Heart right ventricle (tissue), 16 donors: Measurements from ENCODE around the gene PDE4DIP. TPM values are rescaled to one million over a fixed set of nuclear protein-coding genes. Genes with fewer than 3 reads are reported as not detected.
"Not testable (repeated sequence)": the region's sequence is repeated elsewhere in the genome, so short reads cannot be mapped to it uniquely, and the experiment has no call there.

Experiments
- ATAC-seq, 8 donors: fragments of 200-7000 bp; cut with Tn5 transposase; one replicate each; pipeline ENCODE4 v1.9.1; 2020; ENCODE audit warnings: mild to moderate bottlenecking in 8 of 8, moderate library complexity in 8 of 8, moderate number of reproducible peaks in 1 of 8
- DNase-seq, 2 donors: peaks; one replicate each; pipeline ENCODE4 v3.0.0-alpha.2; 2020
- H3K27ac ChIP-seq, 10 donors: fragments of 200-600 bp; sonication (generic) in 2 of 10; one replicate each; pipeline versions ENCODE4 v1.5.0 to v1.8.0; 2020 to 2022; ENCODE audit warnings: mild to moderate bottlenecking in 3 of 10
- H3K27me3 ChIP-seq, 7 donors: fragments of 200-600 bp; one replicate each; pipeline ENCODE4 v1.8.0; 2021 to 2022; ENCODE audit warnings: mild to moderate bottlenecking in 2 of 7
- H3K36me3 ChIP-seq, 9 donors: fragments of 200-600 bp; sonication (generic) in 1 of 9; one replicate each; pipeline versions ENCODE4 v1.5.0 to v1.8.0; 2020 to 2022; ENCODE audit warnings: mild to moderate bottlenecking in 2 of 9
- H3K4me1 ChIP-seq, 9 donors: fragments of 200-600 bp; sonication (generic) in 1 of 9; one replicate each; pipeline versions ENCODE4 v1.5.0 to v1.8.0; 2020 to 2022; ENCODE audit warnings: mild to moderate bottlenecking in 4 of 9
- H3K4me3 ChIP-seq, 10 donors: fragments of 200-600 bp; sonication (generic) in 2 of 10; one replicate each; pipeline versions ENCODE4 v1.5.0 to v1.8.0; 2020 to 2022; ENCODE audit warnings: mild to moderate bottlenecking in 7 of 10, moderate library complexity in 2 of 10
- H3K9me3 ChIP-seq, 11 donors: fragments of 200-600 bp in 10 of 11; sonication (generic) in 2 of 11; one replicate each; pipeline versions ENCODE4 v1.5.0 to v1.8.0; 2013 to 2022; ENCODE audit warnings: mild to moderate bottlenecking in 2 of 11, control low read depth in 1 of 11, moderate library complexity in 1 of 11
- WGBS, 2 donors: extraction: QIAGEN DNeasy Blood & Tissue Kit; methylation state at CpG; one replicate each; pipeline ENCODE4 v1.1.7; 2013; ENCODE audit warnings: inconsistent platforms in 1 of 2; 5-methylcytosine and 5-hydroxymethylcytosine counted together
- intact Hi-C, 10 donors: fragments of 100-400 bp; cut with DNase I; formaldehyde crosslinking; loops; one replicate each; pipeline versions ENCODE4 v1.11.1 to v1.14.2; 2022
- polyA plus RNA-seq, 2 donors: library from polyadenylated mRNA; stranded (reverse); fragments of 200-250 nt; gene quantifications; one replicate each; pipeline ENCODE4 v1.2.3, GENCODE V29; 2013
- total RNA-seq, 10 donors: library from RNA; stranded (reverse); fragmentation: NEBNext Ultra II Directional in 3 of 10; extraction: Animal tissue kit (Norgen Biotek cat#: 25700) in 3 of 10; gene quantifications; one replicate each; pipeline versions ENCODE4 v1.2.1 to v1.2.4, GENCODE V29; 2021 to 2023
- donor health status: Arrhythmogenic right ventricular cardiomyopathy.
- donor health status: ischemic (EF 13 %, LVEDD 7.1; RV severe dilation, severe dysfunction).
- donor health status: healthy with polysubstance abuse.
- donor health status: DM: no; HTN: yes; CAD: no.
- donor health status: DM: no; HTN: no; CAD: no.
- donor health status: ischemic (EF 25% LVEDD 6.9; RV normal size, moderate dysfunction).
- donor health status: ischemic (EF 25% LVEDD 5.7; RV mildly dilated, moderate dysfunction).
- donor health status: healthy.
- donor health status: DM: yes; HTN: yes; CAD: no.
- donor health status: Ischemic cardiomyopathy.
- donor health status: ischemic (EF 35%, LVEDD 5.7; RV mildly dilated, moderate dysfunction).
- donor health status: nonischemic (EF 11% LVEDD 7.7; RV severe dilation, severe dysfunction).
- donor health status: DM: yes; HTN: yes; CAD: no.
- donor health status: PGD.
- donor health status: ischemic (EF 29% LVEDD 5.4; RV normal size, mild dysfunction).
- donor health status: nonischemic (EF 23%, LVEDD 6.1; RV moderate dilation, normal function).

The PDE4DIP gene
- total and polyA plus RNA-seq, 12 donors, result 479 to 2,957 (median 2,581) TPM

DNA sequence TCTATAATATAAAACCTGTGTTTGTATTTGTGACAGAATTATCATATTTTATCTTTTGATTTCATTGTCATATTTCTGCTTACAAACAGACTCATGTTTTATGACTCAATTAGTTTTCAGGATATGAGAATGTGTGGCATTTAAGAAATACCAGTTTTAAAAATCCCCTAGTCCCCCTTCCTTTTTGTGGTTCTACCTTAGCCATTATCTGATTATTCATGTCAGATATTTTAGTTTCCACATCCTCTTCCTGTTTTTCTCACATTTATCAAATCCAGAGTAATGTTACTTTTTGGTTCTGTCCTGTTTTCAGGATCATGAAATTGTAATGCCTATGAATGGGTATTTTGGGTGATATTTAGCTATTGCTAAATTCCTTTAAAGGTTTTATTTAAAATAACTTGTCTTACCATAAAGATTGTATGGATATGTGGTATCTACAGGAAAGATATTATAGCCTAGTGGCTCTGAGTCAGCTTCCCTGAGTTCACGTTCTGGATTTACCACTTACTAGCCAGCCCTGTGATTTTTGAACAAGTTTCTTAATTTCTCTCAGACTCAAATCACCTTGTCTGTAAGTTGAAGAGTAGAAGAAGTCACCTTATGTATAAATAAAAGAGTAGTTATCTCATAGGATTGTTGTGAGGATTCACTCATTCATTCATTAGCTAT lies 131.8 kb downstream of the PDE4DIP start:
- H3K27ac ChIP-seq, DNase-seq, H3K4me1 ChIP-seq, H3K4me3 ChIP-seq, ATAC-seq, H3K27me3 ChIP-seq, intact Hi-C loops, H3K9me3 ChIP-seq: not testable (repeated sequence)
- WGBS, 2 donors, result 62 to 70% methylated on average over 1 of the region's 1 CpG
- H3K36me3 ChIP-seq, result peaks cover 0 to 54% (median 33%) of the 10 kb centered on the region in 9 donors

DNA sequence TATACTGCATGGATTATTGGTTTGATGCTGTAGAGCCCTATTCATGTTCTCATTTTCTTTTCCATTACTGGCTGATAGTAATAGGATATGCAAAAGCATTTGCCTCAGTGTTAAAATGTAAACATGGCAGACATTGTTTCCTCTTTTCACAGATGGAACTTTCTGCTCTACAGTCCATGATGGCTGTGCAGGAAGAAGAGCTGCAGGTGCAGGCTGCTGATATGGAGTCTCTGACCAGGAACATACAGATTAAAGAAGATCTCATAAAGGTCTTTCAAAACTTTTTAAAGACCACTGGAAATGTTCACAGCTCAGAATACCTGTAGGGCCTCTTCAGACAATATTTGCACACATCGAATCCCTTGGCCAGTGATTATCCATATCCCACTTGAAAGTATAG lies 133.6 kb downstream of the PDE4DIP start:
- peaks cover 0 to 69% (median 46%) of the 10 kb centered on the region in 9 donors for H3K36me3 ChIP-seq
- 86 to 98% methylated on average over 1 of the region's 1 CpG for WGBS, 2 donors
- H3K9me3 ChIP-seq, H3K4me1 ChIP-seq, H3K27me3 ChIP-seq, DNase-seq, H3K4me3 ChIP-seq, intact Hi-C loops, ATAC-seq, H3K27ac ChIP-seq: not testable (repeated sequence)

DNA sequence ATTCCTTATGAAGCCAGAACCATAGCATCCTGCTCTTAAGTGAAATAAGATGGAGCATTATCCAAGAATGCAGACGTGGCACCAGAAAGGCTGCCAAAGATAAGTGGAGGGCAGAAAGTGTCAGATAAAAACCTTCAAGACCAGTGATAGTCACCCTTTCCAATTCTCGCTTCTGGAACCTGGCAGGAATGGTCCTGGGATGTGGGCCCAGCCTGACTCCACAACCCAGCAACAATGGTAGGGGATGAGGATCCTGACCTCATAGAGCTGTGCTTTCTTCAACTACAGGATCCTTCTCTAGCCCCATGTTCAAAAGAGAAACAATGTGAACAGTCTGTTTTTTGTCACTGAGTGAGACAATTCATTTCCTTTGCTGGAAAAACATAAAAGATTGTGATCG lies 145.2 kb downstream of the PDE4DIP start:
- H3K27ac ChIP-seq, H3K4me1 ChIP-seq, H3K9me3 ChIP-seq, intact Hi-C loops, H3K27me3 ChIP-seq, DNase-seq, H3K4me3 ChIP-seq: not testable (repeated sequence)
- peaks cover 0 to 31% (median 0%) of the 10 kb centered on the region in 9 donors for H3K36me3 ChIP-seq
- 33 to 41% methylated on average over 3 of the region's 3 CpGs for WGBS, 2 donors
- ATAC-seq, result peak in 7 of 8 donors; percentile 29 to 69 (median 54)

DNA sequence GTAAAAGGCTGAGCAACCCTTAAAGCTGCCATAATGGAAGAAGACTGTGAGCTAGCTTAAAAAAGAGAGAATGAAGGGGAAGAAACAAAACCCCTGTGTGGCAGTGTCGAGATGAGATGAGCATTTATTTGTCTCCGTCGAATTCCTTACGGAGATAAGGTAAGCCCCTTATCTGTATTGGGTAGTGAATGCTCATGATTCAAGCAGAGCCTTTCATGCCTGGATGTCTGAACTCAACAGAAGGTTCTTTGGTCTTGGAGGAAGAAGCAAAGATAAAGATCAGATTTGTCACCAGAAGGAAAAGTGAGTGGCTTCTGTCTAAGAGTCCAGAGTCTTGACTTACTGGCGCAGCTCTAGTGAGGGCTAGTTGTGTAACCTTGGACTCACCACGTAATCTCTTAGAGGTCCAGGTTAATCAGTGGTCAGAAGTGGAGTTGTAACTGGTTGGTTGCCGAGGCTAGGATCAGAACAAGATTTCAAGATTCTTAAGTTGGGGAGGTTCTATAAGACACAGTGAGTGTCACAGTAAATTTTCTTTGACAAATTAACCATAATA lies 146.1 kb downstream of the PDE4DIP start:
- 61% methylated on average over 5 of the region's 7 CpGs for WGBS, 2 donors
- H3K27ac ChIP-seq, H3K4me3 ChIP-seq, H3K9me3 ChIP-seq, DNase-seq, H3K4me1 ChIP-seq, H3K27me3 ChIP-seq, ATAC-seq, intact Hi-C loops: not testable (repeated sequence)
- peaks cover 0 to 23% (median 0%) of the 10 kb centered on the region in 9 donors for H3K36me3 ChIP-seq

DNA sequence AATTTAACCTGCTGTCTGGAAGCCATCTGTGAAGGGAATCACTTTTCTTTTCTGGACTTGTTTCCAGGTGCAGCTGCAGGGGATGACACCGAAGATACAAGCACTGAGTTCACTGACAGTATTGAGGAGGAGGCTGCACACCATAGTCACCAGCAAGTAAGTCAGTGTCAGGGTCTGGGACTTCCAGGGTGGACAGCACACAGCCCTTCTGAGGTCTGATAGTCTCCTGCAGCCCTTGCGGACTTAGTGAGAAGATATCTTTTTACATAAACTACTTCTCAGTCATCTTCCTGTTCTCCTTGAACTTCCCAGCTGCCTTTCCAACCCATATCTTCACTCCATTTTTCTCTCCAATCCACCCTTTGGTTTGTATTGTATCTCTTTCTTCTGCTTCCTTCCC lies 147.6 kb downstream of the PDE4DIP start:
- H3K27ac ChIP-seq, DNase-seq, H3K9me3 ChIP-seq, H3K36me3 ChIP-seq, H3K27me3 ChIP-seq, ATAC-seq, intact Hi-C loops, H3K4me3 ChIP-seq: not testable (repeated sequence)
- 62 to 88% methylated on average over 1 of the region's 2 CpGs for WGBS, 2 donors
- peaks cover 0 to 13% (median 0%) of the 10 kb centered on the region in 9 donors for H3K4me1 ChIP-seq

DNA sequence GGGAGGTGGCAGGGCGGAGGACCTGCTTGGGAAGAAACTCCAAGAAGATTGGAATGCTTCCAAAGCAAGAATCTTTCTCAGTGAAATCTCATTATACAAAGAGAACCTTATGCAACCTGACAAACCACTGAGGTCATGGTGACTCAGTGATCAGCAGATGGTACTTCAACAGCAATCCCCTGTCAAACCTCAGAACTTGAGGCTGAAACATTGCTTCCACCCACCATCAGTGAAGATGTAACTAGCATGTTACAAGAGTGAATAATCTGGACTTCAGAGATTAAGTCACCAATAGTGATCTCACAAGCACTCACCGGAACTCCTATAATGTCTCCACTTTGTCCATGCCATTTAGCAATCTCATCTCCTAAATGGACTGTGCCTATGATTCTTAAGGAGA lies 148.1 kb downstream of the PDE4DIP start:
- ATAC-seq, result peak in 2 of 8 donors; percentile 19 to 58
- intact Hi-C loops, H3K27me3 ChIP-seq, H3K36me3 ChIP-seq, H3K9me3 ChIP-seq, H3K4me3 ChIP-seq, H3K27ac ChIP-seq, DNase-seq: not testable (repeated sequence)
- 73 to 84% methylated on average over 1 of the region's 2 CpGs for WGBS, 2 donors
- peaks cover 0 to 14% (median 0%) of the 10 kb centered on the region in 9 donors for H3K4me1 ChIP-seq

DNA sequence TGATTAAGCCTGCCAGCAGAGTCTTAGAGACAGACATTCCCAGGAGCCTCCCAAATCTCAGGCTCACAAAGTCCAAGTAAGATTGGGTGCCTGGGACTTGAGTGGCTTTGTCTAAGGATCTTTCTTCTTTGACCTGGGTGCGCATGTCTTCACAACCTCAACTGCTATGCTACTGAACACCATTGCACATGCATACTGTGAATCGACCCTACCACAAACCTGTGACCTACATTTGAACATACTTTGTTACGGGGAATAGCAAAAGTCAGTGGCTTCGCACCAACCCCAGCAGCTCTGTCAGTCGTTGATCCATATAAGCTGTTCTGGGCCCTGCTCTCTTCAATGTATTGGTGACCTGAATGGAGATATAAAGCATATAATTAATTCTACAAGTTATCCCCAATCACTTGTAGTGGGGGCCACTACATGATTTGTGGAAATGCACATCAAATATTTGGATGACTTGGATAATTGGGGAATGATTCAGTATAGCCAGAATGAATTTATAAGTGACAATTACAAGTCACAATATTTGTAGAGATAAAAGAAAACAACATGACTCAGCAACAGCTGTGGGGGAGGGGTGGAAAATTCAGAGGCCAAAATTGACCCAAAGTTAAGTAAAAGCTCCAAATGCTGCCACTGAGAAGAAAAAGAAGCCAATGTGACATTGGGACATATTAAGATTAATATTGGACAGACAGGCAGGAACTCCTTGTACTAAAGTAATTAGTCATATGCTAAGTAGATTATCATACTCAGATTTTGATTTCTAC lies 152.4 kb downstream of the PDE4DIP start:
- H3K27me3 ChIP-seq, DNase-seq, H3K9me3 ChIP-seq, H3K4me3 ChIP-seq, ATAC-seq, intact Hi-C loops, H3K36me3 ChIP-seq, H3K27ac ChIP-seq: not testable (repeated sequence)
- H3K4me1 ChIP-seq, result peaks cover 0 to 14% (median 0%) of the 10 kb centered on the region in 9 donors
- whole genome bisulfite sequencing, 2 donors, result 91 to 95% methylated on average over 4 of the region's 5 CpGs

DNA sequence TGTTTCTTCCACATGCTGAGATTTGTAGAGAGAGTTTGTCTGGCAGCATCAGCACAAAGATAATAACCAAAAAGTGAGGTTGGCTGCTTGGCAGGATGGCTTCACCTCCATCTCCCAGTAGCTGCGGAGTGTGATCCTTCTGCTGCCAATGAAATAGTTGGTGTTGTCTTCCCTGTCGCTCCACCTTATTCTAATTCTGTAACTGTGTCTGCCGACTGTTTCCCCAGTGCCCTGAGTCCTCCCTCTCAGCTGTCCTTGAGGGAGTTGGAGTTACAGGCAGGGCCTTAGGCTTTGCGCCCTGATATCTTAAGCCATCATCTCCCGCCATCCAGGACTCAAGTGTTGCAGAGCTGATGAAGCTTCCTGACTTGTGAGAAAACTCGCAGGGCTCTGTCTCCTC lies 153.2 kb downstream of the PDE4DIP start:
- peak; percentile 34 to 84 (median 76) for ATAC-seq
- intact Hi-C loops, H3K27ac ChIP-seq, H3K4me3 ChIP-seq, H3K36me3 ChIP-seq, DNase-seq, H3K9me3 ChIP-seq, H3K27me3 ChIP-seq: not testable (repeated sequence)
- H3K4me1 ChIP-seq, result peaks cover 0 to 14% (median 0%) of the 10 kb centered on the region in 9 donors
- 42 to 43% methylated on average over 2 to 3 of the region's 6 CpGs for WGBS, 2 donors

DNA sequence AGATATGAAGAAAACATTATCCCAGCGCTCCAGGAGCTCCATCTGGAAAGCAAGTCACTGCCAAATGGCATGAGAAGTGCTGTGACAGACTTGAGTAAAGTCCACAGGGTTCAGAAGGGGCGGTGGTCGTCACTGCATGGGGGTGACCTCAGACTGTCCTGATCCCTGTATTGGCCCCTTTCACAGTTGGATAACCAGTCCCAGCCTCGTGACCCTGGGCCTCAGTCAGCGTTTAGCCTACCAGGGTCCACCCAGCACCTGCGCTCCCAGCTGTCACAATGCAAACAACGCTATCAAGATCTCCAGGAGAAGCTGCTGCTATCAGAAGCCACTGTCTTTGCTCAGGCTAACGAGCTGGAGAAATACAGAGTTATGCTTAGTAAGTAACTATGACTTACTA lies 158.4 kb downstream of the PDE4DIP start:
- H3K4me1 ChIP-seq, DNase-seq, H3K4me3 ChIP-seq, H3K27me3 ChIP-seq, H3K27ac ChIP-seq, H3K9me3 ChIP-seq, intact Hi-C loops: not testable (repeated sequence)
- H3K36me3 ChIP-seq, result peaks cover 0 to 13% (median 0%) of the 10 kb centered on the region in 9 donors
- WGBS, 2 donors, result 50 to 75% methylated on average over 1 to 2 of the region's 8 CpGs
- ATAC-seq, result peak in 1 of 8 donors; percentile 56

DNA sequence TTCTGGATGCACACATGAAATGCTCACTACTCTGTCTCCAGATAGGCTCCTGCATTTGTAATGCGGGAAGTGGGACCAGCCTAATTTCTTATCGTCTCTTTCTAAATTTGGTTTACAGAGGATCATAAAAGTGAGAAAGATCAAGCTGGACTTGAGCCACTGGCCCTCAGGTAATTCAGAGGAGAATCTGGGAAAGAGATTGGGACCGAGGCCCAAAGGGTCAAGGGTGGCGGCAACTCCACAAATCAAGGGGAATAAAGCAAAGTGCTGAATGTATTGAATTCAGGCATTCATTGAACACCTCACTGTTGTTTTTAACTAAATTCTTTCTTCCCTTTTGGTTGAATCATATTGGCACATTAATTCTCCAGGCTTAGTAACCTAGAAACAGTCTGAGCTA lies 164.1 kb downstream of the PDE4DIP start:
- H3K4me1 ChIP-seq, H3K4me3 ChIP-seq, H3K27ac ChIP-seq, H3K27me3 ChIP-seq, intact Hi-C loops, H3K9me3 ChIP-seq, DNase-seq: not testable (repeated sequence)
- peaks cover 0 to 19% (median 0%) of the 10 kb centered on the region in 9 donors for H3K36me3 ChIP-seq
- no CpG with 5 or more reads among the region's 4 CpGs for WGBS, 2 donors
- peak in 1 of 8 donors; percentile 67 for ATAC-seq

DNA sequence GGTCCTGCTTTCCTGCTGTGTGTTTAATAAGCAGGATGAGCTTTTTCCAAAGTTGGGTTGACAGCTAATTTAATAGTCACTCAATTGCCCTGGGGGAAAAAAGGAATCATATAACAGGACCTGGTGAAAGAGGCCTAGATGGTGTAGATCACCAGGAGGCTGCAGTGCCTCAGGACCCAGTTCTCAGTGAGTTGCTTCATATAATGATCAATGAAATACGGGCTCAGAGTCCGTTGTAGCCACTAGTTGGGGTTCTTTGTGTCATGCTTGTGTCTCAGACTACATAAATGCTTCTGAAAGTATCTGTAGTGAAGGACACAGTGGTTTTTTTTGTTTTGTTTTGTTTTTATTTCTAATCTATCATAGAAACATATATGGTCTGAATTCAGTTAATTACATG lies 164.5 kb downstream of the PDE4DIP start:
- H3K4me1 ChIP-seq, intact Hi-C loops, H3K27me3 ChIP-seq, ATAC-seq, H3K27ac ChIP-seq, H3K4me3 ChIP-seq, DNase-seq, H3K9me3 ChIP-seq: not testable (repeated sequence)
- H3K36me3 ChIP-seq, result peaks cover 0 to 19% (median 0%) of the 10 kb centered on the region in 9 donors
- WGBS, 2 donors, result 85 to 86% methylated on average over 2 of the region's 2 CpGs
